Measurements from ENCODE around the gene ABHD6. TPM values are rescaled to one million over a fixed set of nuclear protein-coding genes. Genes with fewer than 3 reads are reported as not detected.
"Not testable (repeated sequence)": the region's sequence is repeated elsewhere in the genome, so short reads cannot be mapped to it uniquely, and the experiment has no call there.

The ABHD6 gene
- polyA plus RNA-seq, 3 donors: 11.7 to 13.2 (median 12.7) TPM

GRCh38 chr3:58205981-58206380, 31.6 kb upstream of the ABHD6 start:
- DNase-seq: no peak

- DNase-seq: no peak
Observed at GRCh38 chr3:58206406-58207011, 31.1 kb upstream of the ABHD6 start.

- no peak for DNase-seq
Observed at GRCh38 chr3:58207954-58208353, 29.6 kb upstream of the ABHD6 start.

- DNase-seq: no peak
Observed at GRCh38 chr3:58209933-58210332, 27.7 kb upstream of the ABHD6 start.

GRCh38 chr3:58210761-58211460, 26.7 kb upstream of the ABHD6 start, which contains the start of gene DNASE1L3:
TSS of gene DNASE1L3 (minus strand) at chr3:58210972. CDS start at chr3:58210906, 66 bp downstream.
- DNase-seq: no peak

- no peak for DNase-seq
Observed at GRCh38 chr3:58214484-58215316, 22.9 kb upstream of the ABHD6 start.

- DNase-seq: no peak
Observed at GRCh38 chr3:58215317-58216025, 22.1 kb upstream of the ABHD6 start.

GRCh38 chr3:58216496-58217195, 20.9 kb upstream of the ABHD6 start:
- DNase-seq: no peak

- DNase-seq: peak; percentile 48
Observed at GRCh38 chr3:58217209-58217811, 20.3 kb upstream of the ABHD6 start.

- DNase-seq: no peak
Observed at GRCh38 chr3:58218904-58219303, 18.7 kb upstream of the ABHD6 start.

GRCh38 chr3:58222161-58222724, 15.3 kb upstream of the ABHD6 start:
- DNase-seq: no peak

GRCh38 chr3:58223855-58224254, 13.7 kb upstream of the ABHD6 start:
- no peak for DNase-seq

GRCh38 chr3:58227933-58228332, 9.7 kb upstream of the ABHD6 start:
- not testable (repeated sequence) for DNase-seq

GRCh38 chr3:58230876-58231552, 6.6 kb upstream of the ABHD6 start:
- DNase-seq: no peak

- no peak for DNase-seq
Observed at GRCh38 chr3:58231666-58232065, 5.9 kb upstream of the ABHD6 start.

GRCh38 chr3:58234516-58234931, 3.1 kb upstream of the ABHD6 start:
- no peak for DNase-seq

- no peak for DNase-seq
Observed at GRCh38 chr3:58235970-58236369, 1.6 kb upstream of the ABHD6 start.

- DNase-seq: no peak
Observed at GRCh38 chr3:58236527-58237237, 910 bp upstream of the ABHD6 start.

GRCh38 chr3:58237941-58238681, 519 bp downstream of the ABHD6 start:
- DNase-seq: no peak

Data from renal pelvis (tissue), 4 donors.